ENCODE results near the gene ADAMTSL2. TPM values are rescaled to one million over a fixed set of nuclear protein-coding genes. Genes with fewer than 3 reads are reported as not detected.

The ADAMTSL2 gene
- total and polyA plus RNA-seq, 4 donors, result 1.8 to 18.2 (median 7.7) TPM

DNA sequence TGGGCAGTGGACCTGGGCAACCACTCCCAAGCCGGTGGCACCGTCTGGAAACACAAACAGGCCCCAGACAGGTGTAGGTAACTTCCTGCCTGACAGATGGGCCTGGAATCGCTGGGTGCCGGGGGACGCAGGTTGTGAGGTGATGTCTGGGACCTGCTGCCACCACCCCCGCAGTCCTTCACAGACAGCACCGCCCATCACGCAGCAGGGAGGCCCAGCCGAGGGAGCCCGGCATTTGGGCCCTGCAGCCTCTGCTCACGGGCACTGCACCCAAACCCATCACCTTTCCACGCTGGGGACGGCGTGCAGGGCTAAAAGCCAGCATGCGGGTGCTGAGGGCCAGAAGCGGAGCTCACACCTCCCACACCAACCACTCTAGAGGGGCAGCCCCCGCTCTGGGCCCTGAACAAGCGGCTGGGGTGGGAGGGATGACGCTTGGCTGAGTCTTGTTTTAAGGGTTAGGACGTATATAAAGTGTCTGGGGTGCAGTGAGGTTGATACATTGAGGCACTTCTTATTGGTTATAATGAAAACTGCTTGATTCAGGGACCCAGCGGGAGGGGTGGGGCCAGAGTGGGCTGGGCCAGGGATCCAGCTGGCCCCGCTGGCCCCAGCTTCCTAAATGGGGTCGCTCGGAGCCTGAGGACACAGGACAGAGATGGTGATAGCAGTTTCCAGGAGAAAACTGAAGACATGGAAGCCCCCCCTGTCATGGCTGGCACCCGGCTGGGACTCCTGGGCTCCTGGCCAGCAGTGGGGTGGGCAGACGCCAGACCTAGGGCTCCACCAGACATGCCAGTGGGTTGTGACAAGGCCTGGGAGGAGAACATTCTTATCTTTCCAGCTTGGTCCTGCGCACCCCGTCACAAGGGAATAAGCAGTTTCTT lies 21.0 kb upstream of the ADAMTSL2 start:
- Histone ChIP-seq H3K9me3 (ENCODE audit: control insufficient read depth in 4 of 4, low read length in 3 of 4) (no peaks in the 10 kb centered on the region), H3K4me3 (ENCODE audit: low read depth in 1 of 3, low read length in 3 of 3) (no peak overlapping the region), H3K27ac (ENCODE audit: low read depth in 1 of 2, low read length in 2 of 2) (no peak overlapping the region), H3K36me3 (ENCODE audit: control insufficient read depth in 4 of 4, insufficient read depth in 3 of 4, low read depth in 1 of 4, low read length in 3 of 4) (no peaks in the 10 kb centered on the region), H3K4me1 (ENCODE audit: control insufficient read depth in 4 of 4, insufficient read depth in 4 of 4, low read length in 3 of 4) (peaks cover 6 to 15% (median 9%) of the 10 kb centered on the region in 4 donors), H3K9ac (ENCODE audit: low read depth in 1 of 2, low read length in 2 of 2) (no peak overlapping the region), H3K27me3 (ENCODE audit: control insufficient read depth in 4 of 4, insufficient read depth in 4 of 4, low read length in 3 of 4) (no peaks in the 10 kb centered on the region)
- WGBS, result 83% methylated on average over 28 of the region's 28 CpGs
- TF ChIP-seq JUND (IDR thresholded peaks at IDR 0.05) (no peak), EGR1 (IDR thresholded peaks at IDR 0.05; ENCODE audit: low read depth in 2 of 2) (no peak), SP1 (IDR thresholded peaks at IDR 0.05) (no peak), GABPA (IDR thresholded peaks at IDR 0.05 in 1 of 2, conservative IDR thresholded peaks at IDR 0.05 in 1 of 2) (no peak), HNF4G (IDR thresholded peaks at IDR 0.05) (no peak), FOXA1 (IDR thresholded peaks at IDR 0.05) (no peak)
- TF ChIP-seq, protein P1, sequence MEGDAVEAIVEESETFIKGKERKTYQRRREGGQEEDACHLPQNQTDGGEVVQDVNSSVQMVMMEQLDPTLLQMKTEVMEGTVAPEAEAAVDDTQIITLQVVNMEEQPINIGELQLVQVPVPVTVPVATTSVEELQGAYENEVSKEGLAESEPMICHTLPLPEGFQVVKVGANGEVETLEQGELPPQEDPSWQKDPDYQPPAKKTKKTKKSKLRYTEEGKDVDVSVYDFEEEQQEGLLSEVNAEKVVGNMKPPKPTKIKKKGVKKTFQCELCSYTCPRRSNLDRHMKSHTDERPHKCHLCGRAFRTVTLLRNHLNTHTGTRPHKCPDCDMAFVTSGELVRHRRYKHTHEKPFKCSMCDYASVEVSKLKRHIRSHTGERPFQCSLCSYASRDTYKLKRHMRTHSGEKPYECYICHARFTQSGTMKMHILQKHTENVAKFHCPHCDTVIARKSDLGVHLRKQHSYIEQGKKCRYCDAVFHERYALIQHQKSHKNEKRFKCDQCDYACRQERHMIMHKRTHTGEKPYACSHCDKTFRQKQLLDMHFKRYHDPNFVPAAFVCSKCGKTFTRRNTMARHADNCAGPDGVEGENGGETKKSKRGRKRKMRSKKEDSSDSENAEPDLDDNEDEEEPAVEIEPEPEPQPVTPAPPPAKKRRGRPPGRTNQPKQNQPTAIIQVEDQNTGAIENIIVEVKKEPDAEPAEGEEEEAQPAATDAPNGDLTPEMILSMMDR (IDR thresholded peaks at IDR 0.05; ENCODE audit: low read depth, low read length, missing input control), result no peak
- DNase-seq (ENCODE audit: low spot score), result no peak

- Histone ChIP-seq H3K4me3 (ENCODE audit: low read depth in 1 of 3, low read length in 3 of 3) (no peak overlapping the region), H3K9ac (ENCODE audit: low read depth in 1 of 2, low read length in 2 of 2) (no peak overlapping the region), H3K27ac (ENCODE audit: low read depth in 1 of 2, low read length in 2 of 2) (no peak overlapping the region), H3K36me3 (ENCODE audit: control insufficient read depth in 4 of 4, insufficient read depth in 3 of 4, low read depth in 1 of 4, low read length in 3 of 4) (no peaks in the 10 kb centered on the region), H3K9me3 (ENCODE audit: control insufficient read depth in 4 of 4, low read length in 3 of 4) (no peaks in the 10 kb centered on the region), H3K27me3 (ENCODE audit: control insufficient read depth in 4 of 4, insufficient read depth in 4 of 4, low read length in 3 of 4) (no peaks in the 10 kb centered on the region), H3K4me1 (ENCODE audit: control insufficient read depth in 4 of 4, insufficient read depth in 4 of 4, low read length in 3 of 4) (peaks cover 0 to 9% (median 5%) of the 10 kb centered on the region in 4 donors)
- WGBS, result 69% methylated on average over 14 of the region's 14 CpGs
- DNase-seq (ENCODE audit: low spot score), result no peak
- no peak for TF ChIP-seq HNF4A (conservative IDR thresholded peaks at IDR 0.05)
- TF ChIP-seq REST (IDR thresholded peaks at IDR 0.05), result no peak
- no peak for TF ChIP-seq EGR1 (IDR thresholded peaks at IDR 0.05; ENCODE audit: low read depth in 2 of 2)
- TF ChIP-seq NR2F2 (IDR thresholded peaks at IDR 0.05), result no peak
- no peak for TF ChIP-seq JUND (IDR thresholded peaks at IDR 0.05)
- TF ChIP-seq RXRA (IDR thresholded peaks at IDR 0.05), result no peak
- no peak for TF ChIP-seq YY1 (IDR thresholded peaks at IDR 0.05)
- no peak for TF ChIP-seq TAF1 (conservative IDR thresholded peaks at IDR 0.05)
- TF ChIP-seq ZBTB33 (IDR thresholded peaks at IDR 0.05), result no peak
- TF ChIP-seq MAX (IDR thresholded peaks at IDR 0.05), result no peak
- TF ChIP-seq ATF3 (IDR thresholded peaks at IDR 0.05), result no peak
- no peak for TF ChIP-seq FOXA1 (IDR thresholded peaks at IDR 0.05)
- no peak for TF ChIP-seq HNF4G (IDR thresholded peaks at IDR 0.05)
- no peak for TF ChIP-seq FOXA2 (IDR thresholded peaks at IDR 0.05)
- TF ChIP-seq GABPA (IDR thresholded peaks at IDR 0.05 in 1 of 2, conservative IDR thresholded peaks at IDR 0.05 in 1 of 2), result no peak
- no peak for TF ChIP-seq SP1 (IDR thresholded peaks at IDR 0.05)
- TF ChIP-seq, protein P1 (IDR thresholded peaks at IDR 0.05; ENCODE audit: low read depth, low read length, missing input control), result no peak
- no peak for TF ChIP-seq RAD21 (IDR thresholded peaks at IDR 0.05)
Measured at GRCh38 chr9:133514460-133515239, 19.9 kb upstream of the ADAMTSL2 start.
